GM23338 (cell line): ENCODE results near the gene EDAR. TPM values are rescaled to one million over a fixed set of nuclear protein-coding genes. Genes with fewer than 3 reads are reported as not detected.

Source experiments
- ATAC-seq: fragments of 200-7000 bp; cut with Tn5 transposase; 3 replicates; pipeline ENCODE4 v1.9.1; 2020
- DNase-seq: peaks from one replicate; pipeline ENCODE4 v3.0.0-alpha.2; 2015; ENCODE audit warnings: low spot score
- H2AFZ ChIP-seq: fragments of 200-600 bp; sonication (generic); 2 replicates; pipeline ENCODE4 v1.8.0; 2016; ENCODE audit warnings: antibody characterized with exemption, mild to moderate bottlenecking, moderate library complexity
- H3F3A ChIP-seq: fragments of 200-600 bp; sonication (generic); replicated peaks from 2 replicates; pipeline ENCODE4 v1.8.0; 2017; ENCODE audit warnings: antibody characterized with exemption, mixed run types, low read depth
- H3K27ac ChIP-seq: fragments of 200-600 bp; sonication (generic); 2 replicates; pipeline ENCODE4 v1.6.1; 2016; ENCODE audit warnings: low read depth
- H3K27me3 ChIP-seq: fragments of 200-600 bp; sonication (generic); 2 replicates; pipeline ENCODE4 v1.8.0; 2016; ENCODE audit warnings: mild to moderate bottlenecking, mixed run types, moderate library complexity; ENCODE audit not compliant: insufficient read depth
- H3K36me3 ChIP-seq: fragments of 200-600 bp; sonication (generic); 2 replicates; pipeline ENCODE4 v1.8.0; 2016; ENCODE audit warnings: mild to moderate bottlenecking; ENCODE audit not compliant: insufficient read depth
- H3K4me1 ChIP-seq: fragments of 200-600 bp; sonication (generic); 2 replicates; pipeline ENCODE4 v1.8.0; 2016; ENCODE audit warnings: mild to moderate bottlenecking, moderate library complexity; ENCODE audit not compliant: insufficient read depth
- H3K4me2 ChIP-seq: fragments of 200-600 bp; sonication (generic); 2 replicates; pipeline ENCODE4 v1.7.1; 2017; ENCODE audit warnings: mixed run types
- H3K4me3 ChIP-seq: fragments of 200-600 bp; sonication (generic); 2 replicates; pipeline ENCODE4 v1.6.1; 2016; ENCODE audit warnings: mixed run types
- H3K79me2 ChIP-seq: fragments of 200-600 bp; sonication (generic); replicated peaks from 2 replicates; pipeline ENCODE4 v1.8.0; 2017; ENCODE audit warnings: mild to moderate bottlenecking; ENCODE audit not compliant: insufficient read depth
- H3K9me2 ChIP-seq: fragments of 200-600 bp; sonication (generic); 2 replicates; pipeline ENCODE4 v1.8.0; 2017; ENCODE audit not compliant: insufficient read depth
- H4K20me1 ChIP-seq: fragments of 200-600 bp; sonication (generic); replicated peaks from 2 replicates; pipeline ENCODE4 v1.8.0; 2017; ENCODE audit warnings: mild to moderate bottlenecking; ENCODE audit not compliant: insufficient read depth
- H3K27ac Mint-ChIP-seq: 2 replicates; pipeline ENCODE4 v1.8.0; 2020; ENCODE audit warnings: inconsistent platforms, mild to moderate bottlenecking, moderate library complexity, mixed read lengths
- H3K27me3 Mint-ChIP-seq: 3 replicates; pipeline ENCODE4 v1.8.0; 2022; ENCODE audit warnings: low read depth, mild to moderate bottlenecking, moderate library complexity, mixed read lengths, inconsistent platforms; ENCODE audit not compliant: insufficient read depth, poor library complexity
- H3K36me3 Mint-ChIP-seq: 3 replicates; pipeline ENCODE4 v1.8.0; 2021; ENCODE audit warnings: low read depth, mild to moderate bottlenecking, inconsistent platforms, moderate library complexity, mixed read lengths
- H3K4me1 Mint-ChIP-seq: 3 replicates; pipeline ENCODE4 v1.8.0; 2020; ENCODE audit warnings: mild to moderate bottlenecking, inconsistent platforms, mixed read lengths
- H3K4me3 Mint-ChIP-seq: 3 replicates; pipeline ENCODE4 v1.8.0; 2021; ENCODE audit warnings: moderate library complexity, mild to moderate bottlenecking, inconsistent platforms, mixed read lengths
- H3K9me3 Mint-ChIP-seq: 3 replicates; pipeline ENCODE4 v1.8.0; 2020; ENCODE audit warnings: moderate library complexity, mild to moderate bottlenecking, inconsistent platforms, mixed read lengths
- EZH2 ChIP-seq: fragments of 200-600 bp; sonication (generic); IDR thresholded peaks from one replicate; pipeline ENCODE4 v1.8.0; 2017; ENCODE audit warnings: antibody characterized with exemption, mild to moderate bottlenecking, low read depth; ENCODE audit not compliant: unreplicated experiment
- EZH2phosphoT487 ChIP-seq: fragments of 200-600 bp; sonication (generic); IDR thresholded peaks from one replicate; pipeline ENCODE4 v1.8.1; 2018; ENCODE audit warnings: antibody characterized with exemption; ENCODE audit not compliant: unreplicated experiment
- JUNB ChIP-seq: IDR thresholded peaks from one replicate; pipeline ENCODE4 v1.6.1; 2016; ENCODE audit warnings: antibody characterized with exemption; ENCODE audit not compliant: unreplicated experiment
- POLR2AphosphoS5 ChIP-seq: IDR thresholded peaks from 2 replicates; pipeline ENCODE4 v1.6.1; 2016; ENCODE audit warnings: antibody characterized with exemption, low read depth
- ZNF114 ChIP-seq: fragments of 250-450 bp; sonication (Bioruptor Pico); IDR thresholded peaks from 2 replicates; pipeline ENCODE4 v1.5.0; 2020; ENCODE audit warnings: mild to moderate bottlenecking, moderate library complexity
- ZNF331 ChIP-seq: fragments of 250-450 bp; sonication (Bioruptor Pico); IDR thresholded peaks from 2 replicates; pipeline ENCODE4 v1.5.0; 2020; ENCODE audit warnings: low read depth, mild to moderate bottlenecking, moderate library complexity
- polyA plus RNA-seq: library from polyadenylated mRNA; unstranded; fragments of >200 nt; fragmentation: Nextera tagmentation; extraction: Ambion mirVana; gene quantifications from 2 replicates; pipeline ENCODE4 v1.2.1, GENCODE V29; 2016
- total RNA-seq: library from RNA; depleted of rRNA; stranded (reverse); fragments of >200 nt; shearing (Covaris generic); gene quantifications from 2 replicates; pipeline ENCODE4 v1.2.3, GENCODE V29; 2014
- TF ChIP-seq, protein P1 (sequence below): IDR thresholded peaks from one replicate; pipeline ENCODE4 v1.6.1; 2018; ENCODE audit warnings: antibody characterized with exemption; ENCODE audit not compliant: unreplicated experiment
- TF ChIP-seq, protein P2 (sequence below), 2 experiments: fragments of 200-600 bp in 1 of 2; sonication (generic) in 1 of 2; conservative IDR thresholded peaks; 2 replicates each; pipeline versions ENCODE4 v1.5.1 to v1.6.1; 2016 to 2017; ENCODE audit warnings: antibody characterized with exemption in 2 of 2, low read depth in 2 of 2, mild to moderate bottlenecking in 2 of 2, moderate library complexity in 1 of 2

EDAR gene
- total and polyA plus RNA-seq, 2 experiments from 2014 or later, result not detected

DNA sequence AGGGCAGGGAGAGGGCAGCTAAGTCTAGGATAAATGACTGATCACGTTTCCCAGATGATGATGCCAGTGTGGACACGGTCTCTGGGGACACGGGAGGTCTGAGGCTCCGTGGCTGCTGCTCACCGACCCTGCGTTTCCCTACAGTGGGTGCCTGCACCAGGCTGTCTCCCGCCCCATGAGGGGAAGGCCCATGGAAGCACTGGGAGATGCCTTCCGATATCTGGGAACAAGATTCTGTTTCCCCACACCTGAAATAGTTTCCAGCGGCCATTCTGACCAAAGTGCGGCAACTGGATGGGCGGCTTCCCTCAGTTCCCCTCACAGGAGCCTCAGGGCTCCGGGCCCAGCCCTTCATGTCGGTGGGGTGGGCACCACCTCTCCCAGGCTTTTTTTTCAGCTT, 83.1 kb downstream of the EDAR start:
- Histone ChIP-seq H3K4me1 (no peaks in the 10 kb centered on the region), H3F3A (no peaks in the 10 kb centered on the region), H3K27ac (no peak overlapping the region), H3K9me2 (no peaks in the 10 kb centered on the region), H3K27me3 (no peaks in the 10 kb centered on the region), H2AFZ (no peak overlapping the region), H3K36me3 (no peaks in the 10 kb centered on the region), H3K4me3 (no peak overlapping the region), H3K4me2 (no peak overlapping the region), H3K79me2 (no peaks in the 10 kb centered on the region), H4K20me1 (no peaks in the 10 kb centered on the region)
- ATAC-seq, result no peak
- no peaks in the 10 kb centered on the region for H3K9me3 Mint-ChIP-seq
- H3K4me3 Mint-ChIP-seq, result no peak overlapping the region
- H3K27ac Mint-ChIP-seq, result no peak overlapping the region
- no peaks in the 10 kb centered on the region; the same call in 2 of the 3 replicates for H3K36me3 Mint-ChIP-seq
- no peak for DNase-seq
- H3K4me1 Mint-ChIP-seq, result no peaks in the 10 kb centered on the region
- no peaks in the 10 kb centered on the region for H3K27me3 Mint-ChIP-seq
- TF ChIP-seq JUNB, result no peak
- TF ChIP-seq EZH2phosphoT487, result no peak
- TF ChIP-seq ZNF114, result no peak
- no peak for TF ChIP-seq EZH2

DNA sequence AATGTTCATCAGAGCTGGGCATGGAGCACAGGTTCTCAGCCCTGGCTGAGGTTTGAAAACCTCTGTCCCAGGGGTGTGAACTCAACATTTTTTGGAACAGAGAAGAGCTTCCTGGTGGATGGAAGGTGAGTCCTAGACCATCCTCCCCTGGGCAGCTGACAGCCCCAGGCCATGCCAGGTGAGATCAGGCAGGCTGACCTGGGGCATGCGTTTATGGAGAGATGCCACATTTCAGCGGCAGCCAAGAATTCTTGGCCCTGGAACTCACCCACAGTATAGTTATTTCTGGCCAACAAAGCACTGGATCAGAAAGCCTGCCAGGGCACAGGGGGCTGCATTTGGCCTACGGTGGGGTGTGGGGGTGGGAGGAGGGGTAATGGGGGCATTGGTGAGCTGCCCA, 83.8 kb downstream of the EDAR start:
- TF ChIP-seq, protein P1, sequence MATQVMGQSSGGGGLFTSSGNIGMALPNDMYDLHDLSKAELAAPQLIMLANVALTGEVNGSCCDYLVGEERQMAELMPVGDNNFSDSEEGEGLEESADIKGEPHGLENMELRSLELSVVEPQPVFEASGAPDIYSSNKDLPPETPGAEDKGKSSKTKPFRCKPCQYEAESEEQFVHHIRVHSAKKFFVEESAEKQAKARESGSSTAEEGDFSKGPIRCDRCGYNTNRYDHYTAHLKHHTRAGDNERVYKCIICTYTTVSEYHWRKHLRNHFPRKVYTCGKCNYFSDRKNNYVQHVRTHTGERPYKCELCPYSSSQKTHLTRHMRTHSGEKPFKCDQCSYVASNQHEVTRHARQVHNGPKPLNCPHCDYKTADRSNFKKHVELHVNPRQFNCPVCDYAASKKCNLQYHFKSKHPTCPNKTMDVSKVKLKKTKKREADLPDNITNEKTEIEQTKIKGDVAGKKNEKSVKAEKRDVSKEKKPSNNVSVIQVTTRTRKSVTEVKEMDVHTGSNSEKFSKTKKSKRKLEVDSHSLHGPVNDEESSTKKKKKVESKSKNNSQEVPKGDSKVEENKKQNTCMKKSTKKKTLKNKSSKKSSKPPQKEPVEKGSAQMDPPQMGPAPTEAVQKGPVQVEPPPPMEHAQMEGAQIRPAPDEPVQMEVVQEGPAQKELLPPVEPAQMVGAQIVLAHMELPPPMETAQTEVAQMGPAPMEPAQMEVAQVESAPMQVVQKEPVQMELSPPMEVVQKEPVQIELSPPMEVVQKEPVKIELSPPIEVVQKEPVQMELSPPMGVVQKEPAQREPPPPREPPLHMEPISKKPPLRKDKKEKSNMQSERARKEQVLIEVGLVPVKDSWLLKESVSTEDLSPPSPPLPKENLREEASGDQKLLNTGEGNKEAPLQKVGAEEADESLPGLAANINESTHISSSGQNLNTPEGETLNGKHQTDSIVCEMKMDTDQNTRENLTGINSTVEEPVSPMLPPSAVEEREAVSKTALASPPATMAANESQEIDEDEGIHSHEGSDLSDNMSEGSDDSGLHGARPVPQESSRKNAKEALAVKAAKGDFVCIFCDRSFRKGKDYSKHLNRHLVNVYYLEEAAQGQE, result no peak
- TF ChIP-seq ZNF331 (CRISPR knock-in tag), result no peak
- no peak for TF ChIP-seq JUNB
- TF ChIP-seq, protein P2, sequence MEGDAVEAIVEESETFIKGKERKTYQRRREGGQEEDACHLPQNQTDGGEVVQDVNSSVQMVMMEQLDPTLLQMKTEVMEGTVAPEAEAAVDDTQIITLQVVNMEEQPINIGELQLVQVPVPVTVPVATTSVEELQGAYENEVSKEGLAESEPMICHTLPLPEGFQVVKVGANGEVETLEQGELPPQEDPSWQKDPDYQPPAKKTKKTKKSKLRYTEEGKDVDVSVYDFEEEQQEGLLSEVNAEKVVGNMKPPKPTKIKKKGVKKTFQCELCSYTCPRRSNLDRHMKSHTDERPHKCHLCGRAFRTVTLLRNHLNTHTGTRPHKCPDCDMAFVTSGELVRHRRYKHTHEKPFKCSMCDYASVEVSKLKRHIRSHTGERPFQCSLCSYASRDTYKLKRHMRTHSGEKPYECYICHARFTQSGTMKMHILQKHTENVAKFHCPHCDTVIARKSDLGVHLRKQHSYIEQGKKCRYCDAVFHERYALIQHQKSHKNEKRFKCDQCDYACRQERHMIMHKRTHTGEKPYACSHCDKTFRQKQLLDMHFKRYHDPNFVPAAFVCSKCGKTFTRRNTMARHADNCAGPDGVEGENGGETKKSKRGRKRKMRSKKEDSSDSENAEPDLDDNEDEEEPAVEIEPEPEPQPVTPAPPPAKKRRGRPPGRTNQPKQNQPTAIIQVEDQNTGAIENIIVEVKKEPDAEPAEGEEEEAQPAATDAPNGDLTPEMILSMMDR (conservative IDR thresholded peaks at IDR 0.05; ENCODE audit: low read depth in 2 of 2), result no peak
- TF ChIP-seq POLR2AphosphoS5, result no peak
- H3K9me3 Mint-ChIP-seq, result no peaks in the 10 kb centered on the region
- ATAC-seq, result no peak
- no peak overlapping the region for H2AFZ ChIP-seq
- no peaks in the 10 kb centered on the region for H3K4me1 ChIP-seq
- no peaks in the 10 kb centered on the region for H3K27me3 Mint-ChIP-seq
- no peak overlapping the region for H3K4me3 Mint-ChIP-seq
- DNase-seq, result no peak
- no peaks in the 10 kb centered on the region for H3K9me2 ChIP-seq
- no peaks in the 10 kb centered on the region for H3K27me3 ChIP-seq
- H3K4me2 ChIP-seq, result no peak overlapping the region
- no peak overlapping the region for H3K4me3 ChIP-seq
- no peak overlapping the region for H3K27ac Mint-ChIP-seq
- no peaks in the 10 kb centered on the region for H4K20me1 ChIP-seq
- H3K79me2 ChIP-seq, result no peaks in the 10 kb centered on the region
- H3F3A ChIP-seq, result no peaks in the 10 kb centered on the region
- no peaks in the 10 kb centered on the region for H3K4me1 Mint-ChIP-seq
- H3K36me3 Mint-ChIP-seq, result no peaks in the 10 kb centered on the region; the same call in 2 of the 3 replicates
- no peaks in the 10 kb centered on the region for H3K36me3 ChIP-seq
- no peak overlapping the region for H3K27ac ChIP-seq
